ENCODE results near the gene GINS2.

Gene GINS2

GRCh38 chr16:85640254-85640558, 48.5 kb downstream of the GINS2 start:
- no peak for DNase-seq (ENCODE audit: low read depth in 3 of 3)

- DNase-seq (ENCODE audit: low read depth in 3 of 3), result no peak
Observed at GRCh38 chr16:85639529-85640253, 49.1 kb downstream of the GINS2 start.

GRCh38 chr16:85638695-85639409, 49.9 kb downstream of the GINS2 start:
- DNase-seq (ENCODE audit: low read depth in 3 of 3), result no peak

DNA sequence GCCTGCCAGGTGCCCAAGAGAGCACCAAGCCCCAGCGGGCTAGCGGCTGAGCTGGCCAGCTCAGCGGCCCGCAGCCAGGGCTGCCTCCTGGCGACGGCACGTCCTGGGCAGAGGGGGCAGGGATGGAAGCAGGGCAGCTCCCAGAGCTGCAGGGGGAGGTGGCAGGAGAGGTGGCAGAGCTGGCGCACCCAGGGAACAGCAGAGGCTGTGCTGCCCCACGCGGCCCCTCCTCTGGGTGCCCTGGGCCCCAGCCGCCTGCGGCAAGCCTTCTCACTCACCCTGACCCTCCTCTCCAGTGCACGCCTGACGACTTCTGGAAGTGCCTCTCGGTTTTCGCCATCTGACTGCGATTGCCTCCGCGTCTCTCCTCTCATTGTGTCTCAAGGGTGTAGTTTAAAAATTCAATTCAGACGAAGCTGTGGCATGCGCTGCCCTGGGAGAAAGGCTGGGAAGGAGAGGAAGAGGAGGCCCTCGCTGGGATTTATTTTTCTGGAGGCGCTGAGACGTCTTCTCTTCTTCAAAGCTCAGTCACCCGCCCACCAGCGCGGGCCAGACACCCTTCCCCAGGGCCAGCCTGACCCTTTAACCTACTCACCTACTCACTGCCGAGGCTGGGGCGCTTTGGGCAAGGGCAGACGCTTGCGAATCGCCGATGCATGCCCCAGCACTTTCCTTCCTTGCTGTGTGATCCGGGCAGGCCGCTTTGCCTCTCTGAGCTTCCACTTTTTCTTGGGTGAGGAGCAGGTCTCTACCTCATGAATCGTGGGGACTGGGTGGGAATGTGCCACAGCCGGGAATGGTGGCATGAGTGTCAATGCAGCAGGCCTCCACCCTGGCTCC, 50.7 kb downstream of the GINS2 start:
- no peak for DNase-seq (ENCODE audit: low read depth in 3 of 3)

GRCh38 chr16:85637061-85637807, 51.5 kb downstream of the GINS2 start:
- no peak for DNase-seq (ENCODE audit: low read depth in 3 of 3)

DNA sequence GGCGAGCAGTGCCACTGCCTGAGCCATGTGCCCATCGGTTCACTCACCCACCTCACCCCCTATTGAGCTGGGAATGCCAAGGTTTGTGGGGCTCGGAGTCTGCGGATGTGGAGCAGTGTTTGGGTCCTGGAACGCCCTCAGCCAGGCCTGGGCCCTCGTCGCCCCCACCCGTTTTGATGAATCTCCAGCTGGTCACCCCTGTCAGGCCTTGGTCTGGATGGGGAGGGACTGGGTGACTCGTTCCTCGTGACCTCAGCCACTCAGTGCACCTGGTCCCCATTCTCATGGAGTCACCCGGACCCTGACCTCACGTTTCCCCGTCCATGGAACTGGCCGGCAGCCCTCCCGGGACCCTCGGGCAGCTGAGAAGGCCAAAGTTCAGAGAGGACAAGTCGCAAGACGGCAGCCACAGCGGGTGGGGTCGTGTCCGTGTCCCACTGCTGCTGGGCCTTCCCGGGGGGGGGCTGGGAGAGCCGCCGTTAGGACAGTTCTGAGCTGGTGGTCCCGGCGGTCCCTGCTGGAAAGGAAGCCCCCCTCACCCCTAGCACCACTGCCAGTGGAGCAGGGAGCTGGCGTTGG, 52.4 kb downstream of the GINS2 start:
- no peak for DNase-seq (ENCODE audit: low read depth in 3 of 3)

- no peak for DNase-seq (ENCODE audit: low read depth in 3 of 3)
Observed at GRCh38 chr16:85635545-85636140, 53.1 kb downstream of the GINS2 start.

GRCh38 chr16:85634747-85635544, 53.8 kb downstream of the GINS2 start:
- DNase-seq (ENCODE audit: low read depth in 3 of 3), result no peak

- DNase-seq (ENCODE audit: low read depth in 3 of 3), result no peak
Observed at GRCh38 chr16:85633888-85634287, 54.9 kb downstream of the GINS2 start.

GRCh38 chr16:85633438-85633743, 55.4 kb downstream of the GINS2 start:
- DNase-seq (ENCODE audit: low read depth in 3 of 3), result no peak

DNA sequence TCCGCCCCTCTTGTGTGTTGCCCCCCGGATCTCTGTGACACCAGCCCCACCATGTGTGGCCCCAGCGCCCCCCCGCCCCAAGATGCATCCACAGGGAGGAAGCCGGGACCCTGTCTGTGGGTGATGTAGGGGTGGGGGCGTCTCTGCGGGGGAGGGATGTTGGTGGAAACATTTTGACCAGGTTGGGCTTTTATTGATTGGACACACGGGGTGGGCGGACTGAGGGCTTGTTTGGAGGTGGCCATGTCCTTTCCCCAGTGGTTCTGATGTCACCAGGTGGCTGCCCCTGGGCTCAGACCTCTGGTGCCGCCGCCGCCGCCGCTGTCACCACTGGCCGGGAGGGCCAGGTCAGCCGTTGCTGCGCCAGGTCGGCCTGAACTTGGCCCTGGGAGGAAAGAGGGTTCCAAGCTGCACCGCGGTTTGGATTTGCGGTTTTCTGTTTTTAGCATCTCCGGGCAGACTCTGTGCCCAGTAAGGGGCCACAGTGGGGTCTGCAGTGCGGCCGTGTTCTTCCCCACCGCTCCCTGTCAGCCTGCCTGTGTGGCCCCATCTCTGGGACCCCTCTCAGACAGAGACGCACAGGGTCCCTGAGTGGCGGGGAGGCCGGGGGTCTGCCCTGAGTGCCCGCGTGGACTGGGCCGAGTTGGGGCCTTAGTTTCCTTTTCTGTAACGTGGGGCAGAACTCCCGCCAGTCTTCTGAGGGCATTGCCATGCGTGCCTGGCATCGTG, 55.9 kb downstream of the GINS2 start:
- DNase-seq (ENCODE audit: low read depth in 3 of 3), result no peak

DNA sequence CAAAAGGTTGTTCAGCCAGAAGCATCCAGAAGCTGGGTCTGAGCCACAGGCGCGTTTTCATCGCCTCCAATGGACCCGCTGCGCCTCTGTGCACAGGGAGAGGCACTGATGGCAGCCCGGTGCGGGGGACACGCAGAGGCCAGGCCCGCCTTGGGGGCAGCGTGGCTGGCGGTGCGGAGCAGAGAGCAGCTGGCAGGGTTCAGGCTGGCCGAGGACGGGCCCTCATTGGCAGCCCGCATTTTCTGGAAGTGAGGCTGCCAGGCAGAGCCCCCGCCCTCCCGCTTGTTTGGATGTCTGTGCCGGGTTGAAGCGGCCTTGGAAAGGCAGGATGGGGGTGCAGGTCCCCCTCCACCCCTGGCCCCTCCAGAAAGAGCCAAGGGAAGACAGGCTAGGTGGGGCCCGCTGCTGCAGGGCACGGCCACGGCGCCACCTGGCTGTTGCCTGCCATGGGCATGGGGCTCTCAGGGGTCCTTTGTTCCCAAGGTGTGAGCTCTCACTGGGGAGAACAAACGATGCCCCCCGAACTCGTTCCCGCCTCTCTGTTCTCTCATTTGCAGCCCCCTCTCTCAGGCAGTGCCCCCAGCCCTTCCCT, 56.9 kb downstream of the GINS2 start:
- DNase-seq (ENCODE audit: low read depth in 3 of 3), result no peak

DNA sequence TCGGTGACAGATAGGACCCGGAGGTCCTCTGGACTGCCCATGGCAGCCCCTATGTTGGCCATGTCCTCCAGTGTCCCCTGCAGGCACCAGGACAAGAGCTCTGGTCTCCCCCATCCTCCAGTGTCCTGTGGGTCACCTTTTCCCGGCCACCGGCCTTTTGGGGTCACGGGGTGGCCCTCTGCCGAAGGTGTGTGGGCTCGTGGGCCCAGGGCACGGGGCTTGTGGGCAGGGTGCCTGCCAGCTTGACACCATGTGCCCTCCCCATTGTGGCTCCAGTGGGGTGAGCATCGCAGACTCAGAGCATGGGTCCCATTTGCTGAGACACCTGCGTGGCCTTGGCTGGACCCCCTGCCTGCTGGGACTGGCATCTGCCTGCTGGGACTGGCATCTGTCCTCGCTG, 57.5 kb downstream of the GINS2 start:
- no peak for DNase-seq (ENCODE audit: low read depth in 3 of 3)

GRCh38 chr16:85629853-85630252, 58.9 kb downstream of the GINS2 start:
- DNase-seq (ENCODE audit: low read depth in 3 of 3), result no peak

GRCh38 chr16:85629326-85629725, 59.4 kb downstream of the GINS2 start:
- DNase-seq (ENCODE audit: low read depth in 3 of 3), result no peak

DNA sequence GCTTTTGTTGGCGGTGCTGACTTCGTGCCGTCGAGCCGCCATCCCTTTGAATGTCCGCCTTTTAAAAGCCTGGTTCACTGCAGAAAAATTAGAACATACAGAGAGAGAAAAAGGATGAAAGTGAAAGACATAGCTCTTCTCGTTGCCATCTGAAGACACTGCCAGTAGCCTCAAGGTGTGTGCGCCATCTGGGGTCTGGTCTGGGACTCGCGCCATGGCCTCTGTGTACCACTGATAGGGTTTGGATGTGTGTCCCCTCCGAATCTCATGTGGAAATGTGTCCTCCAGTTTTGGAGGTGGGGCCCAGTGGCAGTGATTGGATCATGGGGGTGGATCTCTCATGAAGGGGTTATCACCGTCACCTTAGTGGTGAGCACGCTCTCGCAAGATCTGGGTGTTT, 60.1 kb downstream of the GINS2 start:
- DNase-seq (ENCODE audit: low read depth in 3 of 3), result no peak

DNA sequence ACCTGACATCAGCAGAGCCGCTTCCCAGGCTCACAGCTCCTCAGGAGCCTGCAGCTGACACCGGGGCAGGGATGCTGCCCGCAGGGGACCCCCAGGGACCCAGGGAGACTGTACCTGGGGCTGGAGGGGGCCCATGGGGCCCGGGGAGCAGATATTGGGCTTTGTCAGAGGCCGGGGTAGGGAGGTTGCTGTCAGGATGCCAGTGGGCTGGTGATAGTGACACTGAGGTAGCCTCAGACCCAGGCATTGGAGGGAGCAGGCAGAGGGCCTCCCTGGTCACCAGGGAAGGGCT, 60.5 kb downstream of the GINS2 start:
- DNase-seq (ENCODE audit: low read depth in 3 of 3), result no peak

GRCh38 chr16:85627526-85628264, 61.1 kb downstream of the GINS2 start:
- no peak for DNase-seq (ENCODE audit: low read depth in 3 of 3)

GRCh38 chr16:85627089-85627488, 61.7 kb downstream of the GINS2 start:
- no peak for DNase-seq (ENCODE audit: low read depth in 3 of 3)
